Mesenchymal stem cell (in vitro differentiated cells and primary cell): ENCODE measurements around the gene RCC2.

Experiments used
- DNase-seq: peaks from one replicate; pipeline ENCODE4 v3.0.0-alpha.2; 2013
- H2AFZ ChIP-seq: one replicate; pipeline ENCODE4 v1.6.1; 2013; ENCODE audit warnings: low read depth, mild to moderate bottlenecking, control low read depth, inconsistent platforms, low read length, moderate library complexity
- H2AK5ac ChIP-seq: 2 replicates; pipeline ENCODE4 v1.6.1; 2013; ENCODE audit warnings: low read length, moderate library complexity, mild to moderate bottlenecking, inconsistent platforms; ENCODE audit not compliant: severe bottlenecking
- H2BK120ac ChIP-seq: one replicate; pipeline ENCODE4 v1.6.1; 2013; ENCODE audit warnings: low read depth, mild to moderate bottlenecking, inconsistent platforms, low read length, moderate library complexity
- H2BK12ac ChIP-seq, 2 experiments: one replicate each; pipeline ENCODE4 v1.6.1; 2013; ENCODE audit warnings: inconsistent platforms in 2 of 2, low read length in 2 of 2, mild to moderate bottlenecking in 2 of 2, moderate library complexity in 2 of 2, control low read depth in 1 of 2
- H2BK15ac ChIP-seq: one replicate; pipeline ENCODE4 v1.6.1; 2013; ENCODE audit warnings: mild to moderate bottlenecking, low read depth, inconsistent platforms; ENCODE audit not compliant: poor library complexity, severe bottlenecking
- H2BK5ac ChIP-seq: 2 replicates; pipeline ENCODE4 v1.6.1; 2013; ENCODE audit warnings: low read depth, mild to moderate bottlenecking, low read length, control low read depth, inconsistent platforms; ENCODE audit not compliant: poor library complexity, severe bottlenecking
- H3K14ac ChIP-seq, 2 experiments: one replicate each; pipeline ENCODE4 v1.6.1; 2013; ENCODE audit warnings: inconsistent platforms in 2 of 2, low read length in 2 of 2, control low read depth in 1 of 2, mild to moderate bottlenecking in 1 of 2, moderate library complexity in 1 of 2
- H3K18ac ChIP-seq, 2 experiments: one replicate each; pipeline ENCODE4 v1.6.1; 2013; ENCODE audit warnings: inconsistent platforms in 2 of 2, low read length in 2 of 2, control low read depth in 1 of 2, low read depth in 1 of 2, mild to moderate bottlenecking in 1 of 2
- H3K23ac ChIP-seq, 2 experiments: one replicate each; pipeline ENCODE4 v1.6.1; 2013; ENCODE audit warnings: inconsistent platforms in 2 of 2, low read length in 2 of 2, mild to moderate bottlenecking in 2 of 2, moderate library complexity in 2 of 2, control low read depth in 1 of 2
- H3K27ac ChIP-seq: 2 replicates; pipeline ENCODE4 v1.5.1; 2013; ENCODE audit warnings: mild to moderate bottlenecking, moderate library complexity, low read length, control low read depth, inconsistent platforms; ENCODE audit not compliant: poor library complexity, severe bottlenecking
- H3K27me3 ChIP-seq, 2 experiments: 2 replicates each; pipeline versions ENCODE4 v1.6.1 to v1.7.0; 2013; ENCODE audit warnings: low read length in 2 of 2, mild to moderate bottlenecking in 2 of 2, moderate library complexity in 2 of 2, control low read depth in 1 of 2, inconsistent platforms in 1 of 2; ENCODE audit not compliant: control insufficient read depth in 1 of 2, insufficient read depth in 1 of 2
- H3K36me3 ChIP-seq, 2 experiments: 2 replicates each; pipeline versions ENCODE4 v1.6.1 to v1.7.0; 2013; ENCODE audit warnings: low read length in 2 of 2, control low read depth in 1 of 2, inconsistent platforms in 1 of 2, low read depth in 1 of 2, mild to moderate bottlenecking in 1 of 2; ENCODE audit not compliant: insufficient read depth in 2 of 2, control insufficient read depth in 1 of 2
- H3K4ac ChIP-seq, 2 experiments: one replicate each; pipeline ENCODE4 v1.6.1; 2013; ENCODE audit warnings: inconsistent platforms in 2 of 2, low read length in 2 of 2, mild to moderate bottlenecking in 2 of 2, moderate library complexity in 2 of 2, control low read depth in 1 of 2, low read depth in 1 of 2
- H3K4me1 ChIP-seq: 2 replicates; pipeline ENCODE4 v1.6.1; 2013; ENCODE audit warnings: low read depth, low read length, control low read depth; ENCODE audit not compliant: control insufficient read depth, insufficient read depth
- H3K4me2 ChIP-seq: 2 replicates; pipeline ENCODE4 v1.6.1; 2013; ENCODE audit warnings: low read length, mild to moderate bottlenecking, inconsistent platforms; ENCODE audit not compliant: poor library complexity, severe bottlenecking
- H3K4me3 ChIP-seq, 2 experiments: 2 replicates each; pipeline versions ENCODE4 v1.5.1 to v1.7.0; 2013; ENCODE audit warnings: low read length in 2 of 2, mild to moderate bottlenecking in 2 of 2, control low read depth in 1 of 2, low read depth in 1 of 2; ENCODE audit not compliant: insufficient read depth in 1 of 2
- H3K79me1 ChIP-seq: replicated peaks from 2 replicates; pipeline ENCODE4 v1.6.1; 2013; ENCODE audit warnings: mild to moderate bottlenecking, control low read depth, low read length, inconsistent platforms; ENCODE audit not compliant: poor library complexity, severe bottlenecking
- H3K9ac ChIP-seq: 2 replicates; pipeline ENCODE4 v1.7.0; 2013; ENCODE audit warnings: mild to moderate bottlenecking, low read length, moderate library complexity
- H3K9me3 ChIP-seq: 2 replicates; pipeline ENCODE4 v1.7.0; 2013; ENCODE audit warnings: mild to moderate bottlenecking, low read length; ENCODE audit not compliant: control insufficient read depth
- H4K8ac ChIP-seq: one replicate; pipeline ENCODE4 v1.6.1; 2013; ENCODE audit warnings: inconsistent platforms, mild to moderate bottlenecking, low read length, moderate library complexity
- H4K91ac ChIP-seq: one replicate; pipeline ENCODE4 v1.6.1; 2013; ENCODE audit warnings: mild to moderate bottlenecking, low read length, inconsistent platforms
- WGBS: methylation state at CpG from one replicate; pipeline ENCODE4 v1.1.7; 2013; ENCODE audit warnings: mixed read lengths; 5-methylcytosine and 5-hydroxymethylcytosine counted together

The RCC2 gene

GRCh38 chr1:17420391-17420918 is 19.0 kb downstream of the RCC2 start:
- H3K4me3 ChIP-seq = no peak overlapping the region
- H3K27ac ChIP-seq = no peak overlapping the region
- no peak overlapping the region for H4K91ac ChIP-seq
- H3K23ac ChIP-seq = no peak overlapping the region
- no peak overlapping the region for H2BK120ac ChIP-seq
- H2BK12ac ChIP-seq = no peak overlapping the region
- DNase-seq = no peak
- no peak overlapping the region for H3K18ac ChIP-seq
- no peak overlapping the region for H2AFZ ChIP-seq
- peaks cover 2% of the 10 kb centered on the region for H3K4me1 ChIP-seq
- no peak overlapping the region for H3K9ac ChIP-seq
- H3K36me3 ChIP-seq = peaks cover 74 to 94% of the 10 kb centered on the region in 2 experiments
- H4K8ac ChIP-seq = no peak overlapping the region
- H3K4ac ChIP-seq = no peak overlapping the region
- no peak overlapping the region for H2AK5ac ChIP-seq
- H3K14ac ChIP-seq = no peak overlapping the region
- no peaks in the 10 kb centered on the region for H3K27me3 ChIP-seq
- no peaks in the 10 kb centered on the region for H3K9me3 ChIP-seq
- H2BK15ac ChIP-seq = no peak overlapping the region
- 98% methylated on average over 5 of the region's 6 CpGs for WGBS
- H2BK5ac ChIP-seq = no peak overlapping the region
- no peak overlapping the region for H3K4me2 ChIP-seq
- peaks cover 50% of the 10 kb centered on the region for H3K79me1 ChIP-seq

GRCh38 chr1:17419626-17420328 is 19.7 kb downstream of the RCC2 start:
- Histone ChIP-seq H2BK15ac (no peak overlapping the region), H3K4ac (no peak overlapping the region), H3K4me1 (peaks cover 2% of the 10 kb centered on the region), H2AK5ac (no peak overlapping the region), H3K79me1 (peaks cover 50% of the 10 kb centered on the region), H4K91ac (no peak overlapping the region), H3K4me2 (no peak overlapping the region), H3K14ac (no peak overlapping the region), H3K27ac (no peak overlapping the region), H4K8ac (peak overlapping the region; percentile 45), H2BK12ac (no peak overlapping the region), H2AFZ (no peak overlapping the region), H3K9me3 (no peaks in the 10 kb centered on the region), H3K4me3 (no peak overlapping the region), H3K9ac (no peak overlapping the region), H2BK5ac (no peak overlapping the region), H3K36me3 (peaks cover 72 to 94% of the 10 kb centered on the region in 2 experiments), H2BK120ac (no peak overlapping the region), H3K18ac (no peak overlapping the region), H3K27me3 (no peaks in the 10 kb centered on the region), H3K23ac (no peak overlapping the region)
- WGBS = 47% methylated on average over 35 of the region's 42 CpGs
- peak; percentile 56 for DNase-seq

GRCh38 chr1:17416389-17416788 is 23.1 kb downstream of the RCC2 start:
- no peak overlapping the region for H3K18ac ChIP-seq
- no peak overlapping the region for H3K27ac ChIP-seq
- no peak overlapping the region for H2BK15ac ChIP-seq
- H4K91ac ChIP-seq = no peak overlapping the region
- H4K8ac ChIP-seq = no peak overlapping the region
- H3K4me1 ChIP-seq = peaks cover 4% of the 10 kb centered on the region
- no peak overlapping the region for H2BK5ac ChIP-seq
- WGBS = 98% methylated on average over 20 of the region's 20 CpGs
- no peak overlapping the region for H2AK5ac ChIP-seq
- H3K14ac ChIP-seq = no peak overlapping the region
- H3K9me3 ChIP-seq = no peaks in the 10 kb centered on the region
- peaks cover 73 to 94% of the 10 kb centered on the region in 2 experiments for H3K36me3 ChIP-seq
- H3K4me3 ChIP-seq = no peak overlapping the region
- H2BK12ac ChIP-seq = no peak overlapping the region
- peaks cover 52% of the 10 kb centered on the region for H3K79me1 ChIP-seq
- H2BK120ac ChIP-seq = no peak overlapping the region
- H3K9ac ChIP-seq = no peak overlapping the region
- H3K4me2 ChIP-seq = no peak overlapping the region
- no peak overlapping the region for H3K23ac ChIP-seq
- H3K4ac ChIP-seq = no peak overlapping the region
- no peak for DNase-seq
- no peak overlapping the region for H2AFZ ChIP-seq
- H3K27me3 ChIP-seq = no peaks in the 10 kb centered on the region

- Histone ChIP-seq H2BK5ac (no peak overlapping the region), H3K27ac (no peak overlapping the region), H3K23ac (no peak overlapping the region), H2AFZ (no peak overlapping the region), H3K4ac (no peak overlapping the region), H2AK5ac (no peak overlapping the region), H3K14ac (no peak overlapping the region), H3K9me3 (no peaks in the 10 kb centered on the region), H3K27me3 (no peaks in the 10 kb centered on the region), H2BK12ac (no peak overlapping the region), H3K9ac (no peak overlapping the region), H3K79me1 (peaks cover 66% of the 10 kb centered on the region), H2BK15ac (no peak overlapping the region), H3K4me2 (no peak overlapping the region), H3K4me3 (no peak overlapping the region), H3K36me3 (peaks cover 85 to 96% of the 10 kb centered on the region in 2 experiments), H2BK120ac (no peak overlapping the region), H3K18ac (no peak overlapping the region), H3K4me1 (peaks cover 6% of the 10 kb centered on the region), H4K91ac (no peak overlapping the region), H4K8ac (no peak overlapping the region)
- WGBS = 88% methylated on average over 2 of the region's 2 CpGs
- DNase-seq = no peak
Measured at GRCh38 chr1:17414022-17414421, 25.5 kb downstream of the RCC2 start.
